HEK293T (cell line): ENCODE results near the gene SNX8.

Experiments used
- CTCF ChIA-PET: fragments of 350-600 bp; formaldehyde crosslinking; extraction: SDS; loops from one replicate; lab custom pipeline; 2021; ENCODE audit warnings: antibody characterized with exemption, inconsistent platforms; lab: Yijun Ruan, JAX
- POLR2A ChIA-PET: fragments of 350-600 bp; formaldehyde crosslinking; extraction: SDS; loops from one replicate; lab custom pipeline; 2020; ENCODE audit warnings: antibody characterized with exemption, inconsistent platforms; lab: Yijun Ruan, JAX
- DNase-seq: peaks from one replicate; pipeline ENCODE4 v3.0.0; 2012; ENCODE audit warnings: mixed read lengths; ENCODE audit errors: extremely low spot score
- ARNT ChIP-seq: fragments of 450-650 bp; IDR thresholded peaks from 2 replicates; pipeline ENCODE4 v1.6.1; 2017; ENCODE audit warnings: mild to moderate bottlenecking
- BHLHE40 ChIP-seq: fragments of 450-650 bp; IDR thresholded peaks from 2 replicates; pipeline ENCODE4 v1.6.1; 2016; ENCODE audit warnings: mild to moderate bottlenecking, moderate library complexity, borderline replicate concordance
- CTBP1 ChIP-seq: fragments of 450-650 bp; IDR thresholded peaks from 2 replicates; pipeline ENCODE4 v1.6.1; 2016; ENCODE audit warnings: borderline replicate concordance
- ELF4 ChIP-seq: fragments of 450-650 bp; IDR thresholded peaks from 2 replicates; pipeline ENCODE4 v1.6.1; 2017; ENCODE audit warnings: antibody characterized with exemption
- FOXA1 ChIP-seq: fragments of 450-650 bp; IDR thresholded peaks from 2 replicates; pipeline ENCODE4 v1.6.1; 2016; ENCODE audit warnings: mild to moderate bottlenecking
- FOXK2 ChIP-seq: fragments of 450-650 bp; IDR thresholded peaks from 2 replicates; pipeline ENCODE4 v1.6.1; 2016; ENCODE audit warnings: mild to moderate bottlenecking
- FOXM1 ChIP-seq: fragments of 450-650 bp; IDR thresholded peaks from 2 replicates; pipeline ENCODE4 v1.6.1; 2017; ENCODE audit warnings: mild to moderate bottlenecking, borderline replicate concordance
- HDGF ChIP-seq: fragments of 450-650 bp; IDR thresholded peaks from 2 replicates; pipeline ENCODE4 v1.6.1; 2017; ENCODE audit warnings: antibody characterized with exemption, borderline replicate concordance
- L3MBTL2 ChIP-seq: fragments of 450-650 bp; conservative IDR thresholded peaks from 2 replicates; pipeline ENCODE4 v1.6.1; 2016; ENCODE audit warnings: mild to moderate bottlenecking
- LEF1 ChIP-seq: fragments of 450-650 bp; IDR thresholded peaks from 2 replicates; pipeline ENCODE4 v1.6.1; 2017; ENCODE audit warnings: mild to moderate bottlenecking, borderline replicate concordance
- NFRKB ChIP-seq: fragments of 450-650 bp; IDR thresholded peaks from 2 replicates; pipeline ENCODE4 v1.6.1; 2016; ENCODE audit warnings: mild to moderate bottlenecking, moderate library complexity
- SP1 ChIP-seq: fragments of 450-650 bp; IDR thresholded peaks from 2 replicates; pipeline ENCODE4 v1.6.1; 2017
- SUZ12 ChIP-seq: fragments of 450-650 bp; IDR thresholded peaks from 2 replicates; pipeline ENCODE4 v1.6.1; 2016; ENCODE audit warnings: mild to moderate bottlenecking
- TARDBP ChIP-seq: fragments of 450-650 bp; IDR thresholded peaks from 2 replicates; pipeline ENCODE4 v1.6.1; 2016
- ZNF384 ChIP-seq: fragments of 450-650 bp; IDR thresholded peaks from 2 replicates; pipeline ENCODE4 v1.6.1; 2016
- TF ChIP-seq, protein P1 (sequence below): fragments of 450-650 bp; IDR thresholded peaks from 2 replicates; pipeline ENCODE4 v1.6.1; 2016

The SNX8 gene

DNA sequence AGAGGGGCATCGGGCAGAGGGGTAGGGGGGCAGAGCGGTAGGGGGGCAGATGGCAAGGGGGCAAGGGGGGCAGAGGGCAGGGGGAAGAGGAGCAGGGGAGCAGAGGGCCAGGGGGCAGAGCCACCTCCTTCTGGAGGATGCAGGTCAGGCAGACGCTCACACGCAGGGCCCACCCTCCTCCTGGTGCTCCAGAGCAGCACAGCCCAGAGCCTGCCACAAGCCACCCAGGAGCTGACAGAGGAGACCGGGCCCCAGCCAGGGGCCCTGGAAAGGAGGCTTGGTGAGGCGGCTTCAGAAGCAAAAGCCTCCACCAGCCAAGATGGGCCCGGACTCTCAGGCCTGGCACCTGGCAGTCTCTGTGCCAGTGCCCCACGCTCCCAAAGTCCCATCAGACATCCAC is 94.6 kb downstream of the SNX8 start:
- ChIA-PET POLR2A (no interaction called here), CTCF (no interaction called here)
- DNase-seq: no peak
- TF ChIP-seq FOXA1: no peak
- TF ChIP-seq LEF1: no peak
- TF ChIP-seq CTBP1: no peak
- no peak for TF ChIP-seq BHLHE40
- TF ChIP-seq SUZ12: no peak
- no peak for TF ChIP-seq SP1
- TF ChIP-seq ELF4: no peak
- no peak for TF ChIP-seq FOXM1
- no peak for TF ChIP-seq TARDBP
- no peak for TF ChIP-seq ARNT
- no peak for TF ChIP-seq FOXK2
- no peak for TF ChIP-seq L3MBTL2
- TF ChIP-seq NFRKB: no peak
- TF ChIP-seq, protein P1, sequence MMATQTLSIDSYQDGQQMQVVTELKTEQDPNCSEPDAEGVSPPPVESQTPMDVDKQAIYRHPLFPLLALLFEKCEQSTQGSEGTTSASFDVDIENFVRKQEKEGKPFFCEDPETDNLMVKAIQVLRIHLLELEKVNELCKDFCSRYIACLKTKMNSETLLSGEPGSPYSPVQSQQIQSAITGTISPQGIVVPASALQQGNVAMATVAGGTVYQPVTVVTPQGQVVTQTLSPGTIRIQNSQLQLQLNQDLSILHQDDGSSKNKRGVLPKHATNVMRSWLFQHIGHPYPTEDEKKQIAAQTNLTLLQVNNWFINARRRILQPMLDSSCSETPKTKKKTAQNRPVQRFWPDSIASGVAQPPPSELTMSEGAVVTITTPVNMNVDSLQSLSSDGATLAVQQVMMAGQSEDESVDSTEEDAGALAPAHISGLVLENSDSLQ: no peak
- TF ChIP-seq HDGF: no peak
- no peak for TF ChIP-seq ZNF384

GRCh38 chr7:2219136-2219535 is 95.1 kb downstream of the SNX8 start:
- CTCF ChIA-PET: no interaction called here
- no peak for DNase-seq
- POLR2A ChIA-PET: no interaction called here
- TF ChIP-seq FOXK2: no peak
- no peak for TF ChIP-seq FOXA1
- no peak for TF ChIP-seq BHLHE40
- no peak for TF ChIP-seq FOXM1
- no peak for TF ChIP-seq CTBP1
- no peak for TF ChIP-seq SP1
- no peak for TF ChIP-seq ELF4
- no peak for TF ChIP-seq NFRKB
- TF ChIP-seq, protein P1: no peak
- TF ChIP-seq HDGF: no peak

- TF ChIP-seq ZNF384 (no peak), SUZ12 (no peak), TARDBP (no peak), L3MBTL2 (no peak), BHLHE40 (no peak), FOXM1 (no peak), LEF1 (no peak), FOXA1 (no peak), CTBP1 (no peak), ARNT (no peak)
- POLR2A ChIA-PET: interaction anchor here (0.6 kb wide), 1 partner anchor 56 kb away, joined by 3 read pairs; no protein-coding TSS in a partner anchor
- no peak for DNase-seq
- CTCF ChIA-PET: no interaction called here
These were observed 95.8 kb downstream of the SNX8 start for GRCh38 chr7:2218444-2218785.

- TF ChIP-seq FOXA1 (no peak), FOXM1 (no peak), NFRKB (no peak), HDGF (no peak), L3MBTL2 (no peak), TARDBP (no peak), ARNT (no peak), LEF1 (no peak), BHLHE40 (no peak), SUZ12 (no peak), FOXK2 (no peak), ZNF384 (no peak)
- TF ChIP-seq, protein P1: no peak
- ChIA-PET POLR2A (interaction anchor here (0.6 kb wide), 1 partner anchor 57 kb away, joined by 3 read pairs; no protein-coding TSS in a partner anchor), CTCF (no interaction called here)
- DNase-seq: no peak
These were observed 96.4 kb downstream of the SNX8 start for GRCh38 chr7:2217716-2218443.

DNA sequence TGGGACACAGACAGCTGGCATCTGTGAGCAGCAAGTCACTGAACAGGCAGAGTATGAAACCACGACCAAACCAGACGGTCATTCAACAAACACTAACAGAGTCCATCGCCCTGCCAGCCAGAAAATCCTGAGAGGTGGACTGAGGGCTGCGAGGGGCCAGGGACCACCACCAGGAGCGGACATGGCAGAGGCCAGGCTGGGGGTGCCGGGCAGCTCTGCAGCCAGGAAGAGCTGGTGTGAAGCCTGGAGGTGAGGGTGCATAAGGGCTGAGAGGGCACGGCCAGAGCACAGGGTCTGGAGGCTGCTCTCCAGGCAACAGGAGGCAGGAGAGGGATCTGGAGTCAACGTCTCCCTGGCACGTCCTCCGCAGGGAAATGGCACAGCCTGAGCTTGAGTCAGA is 97.0 kb downstream of the SNX8 start:
- POLR2A ChIA-PET: interaction anchor here (0.9 kb wide), 1 partner anchor 15 kb away, joined by 3 read pairs; the partner anchor contains the start of gene MAD1L1
- CTCF ChIA-PET: no interaction called here
- no peak for TF ChIP-seq SP1
- no peak for TF ChIP-seq TARDBP
- no peak for TF ChIP-seq ARNT
- no peak for TF ChIP-seq LEF1
- TF ChIP-seq, protein P1: no peak
- no peak for TF ChIP-seq ELF4
- TF ChIP-seq HDGF: no peak
- no peak for TF ChIP-seq BHLHE40
- no peak for TF ChIP-seq SUZ12
- no peak for TF ChIP-seq FOXA1
- no peak for TF ChIP-seq L3MBTL2
- no peak for TF ChIP-seq FOXM1
- no peak for TF ChIP-seq ZNF384
- no peak for TF ChIP-seq FOXK2
- TF ChIP-seq NFRKB: no peak
- TF ChIP-seq CTBP1: no peak
- DNase-seq: no peak
